Thymus (tissue), 11 donors: Measurements from ENCODE around the gene EIF4EBP3. TPM values are rescaled to one million over a fixed set of nuclear protein-coding genes. Genes with fewer than 3 reads are reported as not detected.
A peak's percentile ranks its signal among the peaks of the same experiment; 100 is the strongest.

Experiments used
- DNase-seq, 9 donors: peaks; one replicate each; pipeline ENCODE4 v3.0.0-alpha.2; 2013; ENCODE audit warnings: low spot score in 9 of 9, low read depth in 6 of 9, missing footprints in 1 of 9
- H3K27ac ChIP-seq, 2 donors: one replicate each; pipeline ENCODE4 v1.5.1; 2013; ENCODE audit warnings: control low read depth in 1 of 2, low read depth in 1 of 2, low read length in 1 of 2, mild to moderate bottlenecking in 1 of 2, moderate library complexity in 1 of 2
- H3K27me3 ChIP-seq, 2 donors: one replicate each; pipeline ENCODE4 v1.5.1; 2013; ENCODE audit warnings: low read length in 1 of 2; ENCODE audit not compliant: control insufficient read depth in 2 of 2, insufficient read depth in 1 of 2
- H3K36me3 ChIP-seq, 2 donors: one replicate each; pipeline ENCODE4 v1.5.1; 2013; ENCODE audit warnings: low read length in 1 of 2, mild to moderate bottlenecking in 1 of 2, moderate library complexity in 1 of 2; ENCODE audit not compliant: control insufficient read depth in 2 of 2, insufficient read depth in 2 of 2
- H3K4me1 ChIP-seq, 2 donors: one replicate each; pipeline ENCODE4 v1.5.1; 2013; ENCODE audit warnings: low read length in 2 of 2; ENCODE audit not compliant: control insufficient read depth in 2 of 2, insufficient read depth in 2 of 2
- H3K4me3 ChIP-seq, 2 donors: one replicate each; pipeline ENCODE4 v1.5.1; 2013; ENCODE audit warnings: low read length in 2 of 2, control low read depth in 1 of 2, mild to moderate bottlenecking in 1 of 2
- H3K9me3 ChIP-seq, 2 donors: one replicate each; pipeline ENCODE4 v1.5.1; 2013; ENCODE audit warnings: low read length in 1 of 2, mild to moderate bottlenecking in 1 of 2; ENCODE audit not compliant: control insufficient read depth in 2 of 2, insufficient read depth in 1 of 2
- WGBS: extraction: QIAGEN DNeasy Blood & Tissue Kit; methylation state at CpG from one replicate; pipeline ENCODE4 v1.1.7; 2013; 5-methylcytosine and 5-hydroxymethylcytosine counted together
- polyA plus RNA-seq: library from polyadenylated mRNA; stranded (reverse); fragments of 200-250 nt; gene quantifications from one replicate; pipeline ENCODE4 v1.2.3, GENCODE V29; 2013
- total RNA-seq: library from RNA; stranded (reverse); fragments of 120-200 nt; gene quantifications from one replicate; pipeline ENCODE4 v1.2.4, GENCODE V29; 2013
- donor health status: healthy.

The EIF4EBP3 gene
- total and polyA plus RNA-seq, 2 donors = 4.5 to 48.7 TPM

GRCh38 chr5:140551872-140552271, 4.4 kb downstream of the EIF4EBP3 start:
- Histone ChIP-seq H3K9me3 (no peaks in the 10 kb centered on the region), H3K27ac (no peak overlapping the region), H3K36me3 (peaks cover 27 to 41% of the 10 kb centered on the region in 2 donors), H3K27me3 (no peaks in the 10 kb centered on the region), H3K4me1 (peaks cover 26 to 44% of the 10 kb centered on the region in 2 donors), H3K4me3 (no peak overlapping the region)
- DNase-seq = no peak
- WGBS = 99% methylated on average over 4 of the region's 4 CpGs

- Histone ChIP-seq H3K9me3 (no peaks in the 10 kb centered on the region), H3K36me3 (peaks cover 27 to 41% of the 10 kb centered on the region in 2 donors), H3K4me3 (no peak overlapping the region), H3K27me3 (no peaks in the 10 kb centered on the region), H3K27ac (no peak overlapping the region), H3K4me1 (peaks cover 20 to 30% of the 10 kb centered on the region in 2 donors)
- DNase-seq = no peak
- 93% methylated on average over 2 of the region's 2 CpGs for WGBS
Measured at GRCh38 chr5:140553657-140554056, 6.2 kb downstream of the EIF4EBP3 start.

- peaks cover 22 to 34% of the 10 kb centered on the region in 2 donors for H3K36me3 ChIP-seq
- no peak overlapping the region for H3K27ac ChIP-seq
- DNase-seq = no peak
- no peaks in the 10 kb centered on the region for H3K9me3 ChIP-seq
- peaks cover 20 to 22% of the 10 kb centered on the region in 2 donors for H3K4me1 ChIP-seq
- no peaks in the 10 kb centered on the region for H3K27me3 ChIP-seq
- 71% methylated on average over 2 of the region's 2 CpGs for WGBS
- no peak overlapping the region for H3K4me3 ChIP-seq
Measured at GRCh38 chr5:140554454-140554853, 7.0 kb downstream of the EIF4EBP3 start.

GRCh38 chr5:140555747-140556312, 8.4 kb downstream of the EIF4EBP3 start:
- Histone ChIP-seq H3K4me1 (peaks cover 20 to 21% of the 10 kb centered on the region in 2 donors), H3K4me3 (peak overlapping the region; percentile 81 to 83), H3K27ac (peak overlapping the region in 1 of 2 donors; percentile 21), H3K9me3 (no peaks in the 10 kb centered on the region), H3K36me3 (peaks cover 12 to 23% of the 10 kb centered on the region in 2 donors), H3K27me3 (no peaks in the 10 kb centered on the region)
- DNase-seq = no peak
- WGBS = 94% methylated on average over 1 of the region's 1 CpG

- peak in 1 of 9 donors; percentile 36 for DNase-seq
- WGBS = 13% methylated on average over 6 of the region's 6 CpGs
- peak overlapping the region; percentile 81 to 83 for H3K4me3 ChIP-seq
- no peaks in the 10 kb centered on the region for H3K27me3 ChIP-seq
- peaks cover 7 to 20% of the 10 kb centered on the region in 2 donors for H3K36me3 ChIP-seq
- H3K9me3 ChIP-seq = no peaks in the 10 kb centered on the region
- H3K27ac ChIP-seq = no peak overlapping the region
- peaks cover 20 to 21% of the 10 kb centered on the region in 2 donors for H3K4me1 ChIP-seq
Measured at GRCh38 chr5:140556438-140556837, 9.0 kb downstream of the EIF4EBP3 start.

GRCh38 chr5:140557136-140557805, 9.8 kb downstream of the EIF4EBP3 start, which contains the start of gene SRA1:
SRA1 (minus strand) TSS chr5:140557473; CDS start chr5:140557452, 21 bp downstream.
- Histone ChIP-seq H3K4me3 (peak within 1 kb of the TSS; percentile 81 to 83), H3K27me3 (no peaks in the 10 kb centered on the region), H3K4me1 (peaks cover 20 to 21% of the 10 kb centered on the region in 2 donors), H3K9me3 (no peaks in the 10 kb centered on the region), H3K27ac (peak within 1 kb of the TSS; percentile 80 to 85), H3K36me3 (peaks cover 3 to 18% of the 10 kb centered on the region in 2 donors)
- under 1% methylated on average over 46 of the region's 46 CpGs for WGBS
- DNase-seq = peak in 7 of 9 donors; percentile 65 to 87 (median 76)

GRCh38 chr5:140557965-140558364, 10.5 kb downstream of the EIF4EBP3 start:
- Histone ChIP-seq H3K4me1 (peaks cover 20 to 21% of the 10 kb centered on the region in 2 donors), H3K9me3 (no peaks in the 10 kb centered on the region), H3K27ac (peak overlapping the region; percentile 80 to 85), H3K36me3 (peaks cover 3 to 18% of the 10 kb centered on the region in 2 donors), H3K4me3 (no peak overlapping the region), H3K27me3 (no peaks in the 10 kb centered on the region)
- WGBS = 98% methylated on average over 3 of the region's 3 CpGs
- DNase-seq = no peak

- Histone ChIP-seq H3K9me3 (no peaks in the 10 kb centered on the region), H3K36me3 (peaks cover 3 to 12% of the 10 kb centered on the region in 2 donors), H3K27ac (no peak overlapping the region), H3K4me1 (peaks cover 23 to 24% of the 10 kb centered on the region in 2 donors), H3K27me3 (no peaks in the 10 kb centered on the region), H3K4me3 (no peak overlapping the region)
- WGBS = 97% methylated on average over 9 of the region's 9 CpGs
- DNase-seq = no peak
Measured at GRCh38 chr5:140558542-140558941, 11.1 kb downstream of the EIF4EBP3 start.

- DNase-seq = no peak
- WGBS = 98% methylated on average over 10 of the region's 10 CpGs
- H3K4me3 ChIP-seq = no peak overlapping the region
- H3K27ac ChIP-seq = no peak overlapping the region
- H3K27me3 ChIP-seq = no peaks in the 10 kb centered on the region
- H3K9me3 ChIP-seq = no peaks in the 10 kb centered on the region
- H3K36me3 ChIP-seq = peaks cover 3 to 12% of the 10 kb centered on the region in 2 donors
- peaks cover 25 to 27% of the 10 kb centered on the region in 2 donors for H3K4me1 ChIP-seq
Measured at GRCh38 chr5:140560227-140560626, 12.8 kb downstream of the EIF4EBP3 start.
